Measurements from ENCODE around the gene MGAT3.
"Not testable (repeated sequence)": the region's sequence is repeated elsewhere in the genome, so short reads cannot be mapped to it uniquely, and the experiment has no call there.

DNA sequence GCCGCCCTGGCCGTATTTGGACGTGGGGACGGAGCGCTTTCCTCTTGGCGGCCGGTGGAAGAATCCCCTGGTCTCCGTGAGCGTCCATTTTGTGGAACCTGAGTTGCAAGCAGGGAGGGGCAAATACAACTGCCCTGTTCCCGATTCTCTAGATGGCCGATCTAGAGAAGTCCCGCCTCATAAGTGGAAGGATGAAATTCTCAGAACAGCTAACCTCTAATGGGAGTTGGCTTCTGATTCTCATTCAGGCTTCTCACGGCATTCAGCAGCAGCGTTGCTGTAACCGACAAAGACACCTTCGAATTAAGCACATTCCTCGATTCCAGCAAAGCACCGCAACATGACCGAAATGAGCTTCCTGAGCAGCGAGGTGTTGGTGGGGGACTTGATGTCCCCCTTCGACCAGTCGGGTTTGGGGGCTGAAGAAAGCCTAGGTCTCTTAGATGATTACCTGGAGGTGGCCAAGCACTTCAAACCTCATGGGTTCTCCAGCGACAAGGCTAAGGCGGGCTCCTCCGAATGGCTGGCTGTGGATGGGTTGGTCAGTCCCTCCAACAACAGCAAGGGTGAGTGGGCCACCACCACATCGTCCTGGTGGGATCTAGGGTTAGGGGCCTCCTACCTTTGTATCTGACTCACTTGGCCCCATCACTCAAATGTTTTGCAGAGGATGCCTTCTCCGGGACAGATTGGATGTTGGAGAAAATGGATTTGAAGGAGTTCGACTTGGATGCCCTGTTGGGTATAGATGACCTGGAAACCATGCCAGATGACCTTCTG lies 64.5 kb downstream of the MGAT3 start:
- TF ChIP-seq CTCF (IDR thresholded peaks at IDR 0.05 in 4 of 5, conservative IDR thresholded peaks at IDR 0.05 in 1 of 5); POLR2A (IDR thresholded peaks at IDR 0.05): not testable (repeated sequence)

Data from gastrocnemius medialis (tissue), 4 donors.